Stimulated activated CD4-positive, alpha-beta T cell treated with anti-CD3 and anti-CD28 coated beads, Interleukin-1b, Interleukin-23, amount 100 ng/mL, for 48 hours (primary cell): ENCODE data around the gene AXL.
"Not testable (repeated sequence)": the region's sequence is repeated elsewhere in the genome, so short reads cannot be mapped to it uniquely, and the experiment has no call there.

ENCODE experiments used
- DNase-seq: peaks from one replicate; pipeline ENCODE4 v3.0.0-alpha.2; 2020

The AXL gene

GRCh38 chr19:41206926-41207750 is 11.9 kb upstream of the AXL start:
- no peak for DNase-seq

- no peak for DNase-seq
Measured at GRCh38 chr19:41214161-41214560, 4.9 kb upstream of the AXL start.

GRCh38 chr19:41217741-41218140 is 1.3 kb upstream of the AXL start:
- DNase-seq, result no peak

- no peak for DNase-seq
Measured at GRCh38 chr19:41218249-41218614, 791 bp upstream of the AXL start.

GRCh38 chr19:41219924-41220567 is 1.0 kb downstream of the AXL start:
- no peak for DNase-seq

- DNase-seq, result no peak
Measured at GRCh38 chr19:41220811-41221210, 1.8 kb downstream of the AXL start.

- no peak for DNase-seq
Measured at GRCh38 chr19:41221514-41222205, 2.6 kb downstream of the AXL start.

GRCh38 chr19:41222240-41222639 is 3.2 kb downstream of the AXL start:
- DNase-seq, result no peak

- no peak for DNase-seq
Measured at GRCh38 chr19:41223431-41224234, 4.6 kb downstream of the AXL start.

- no peak for DNase-seq
Measured at GRCh38 chr19:41224632-41225031, 5.6 kb downstream of the AXL start.

GRCh38 chr19:41225238-41226052 is 6.4 kb downstream of the AXL start:
- DNase-seq, result peak; percentile 77

GRCh38 chr19:41226053-41226873 is 7.2 kb downstream of the AXL start:
- DNase-seq, result peak; percentile 32

GRCh38 chr19:41226874-41227390 is 7.9 kb downstream of the AXL start:
- DNase-seq, result no peak

- no peak for DNase-seq
Measured at GRCh38 chr19:41228486-41228885, 9.5 kb downstream of the AXL start.

- not testable (repeated sequence) for DNase-seq
Measured at GRCh38 chr19:41229338-41229737, 10.3 kb downstream of the AXL start.

- DNase-seq, result no peak
Measured at GRCh38 chr19:41230067-41230857, 11.2 kb downstream of the AXL start.

- no peak for DNase-seq
Measured at GRCh38 chr19:41232686-41233085, 13.7 kb downstream of the AXL start.

- no peak for DNase-seq
Measured at GRCh38 chr19:41233748-41234240, 14.8 kb downstream of the AXL start.

GRCh38 chr19:41234512-41235168 is 15.6 kb downstream of the AXL start:
- no peak for DNase-seq
